WTC11 (cell line): Measurements from ENCODE around the gene ADM5. TPM values are rescaled to one million over a fixed set of nuclear protein-coding genes. Genes with fewer than 3 reads are reported as not detected.

Experiments used
- ATAC-seq: fragments of 200-7000 bp; cut with Tn5 transposase; 2 replicates; pipeline ENCODE4 v1.10.0; 2021; ENCODE audit warnings: mild to moderate bottlenecking, moderate library complexity
- CTCF ChIA-PET: fragments of 300-600 bp; sonication (Branson Sonifier 250); formaldehyde crosslinking; loops from one replicate; lab custom pipeline; 2021; ENCODE audit warnings: antibody characterized with exemption; lab: Charles Lee
- POLR2A ChIA-PET: fragments of 350-600 bp; sonication (Branson Sonifier 250); formaldehyde crosslinking; loops from one replicate; lab custom pipeline; 2021; ENCODE audit warnings: antibody characterized with exemption; lab: Charles Lee
- DNase-seq: peaks from one replicate; pipeline ENCODE4 v3.0.0; 2021; ENCODE audit warnings: low spot score
- H3K27ac Mint-ChIP-seq: 2 replicates; pipeline ENCODE4 v1.8.0; 2021; ENCODE audit warnings: mixed read lengths
- H3K27me3 Mint-ChIP-seq: 2 replicates; pipeline ENCODE4 v1.8.0; 2021; ENCODE audit warnings: low read depth, mild to moderate bottlenecking, moderate library complexity, mixed read lengths
- H3K36me3 Mint-ChIP-seq: 2 replicates; pipeline ENCODE4 v1.8.0; 2021; ENCODE audit warnings: mixed read lengths
- H3K4me1 Mint-ChIP-seq: 2 replicates; pipeline ENCODE4 v1.8.0; 2022; ENCODE audit warnings: mixed read lengths
- H3K4me3 Mint-ChIP-seq: 2 replicates; pipeline ENCODE4 v1.8.0; 2021; ENCODE audit warnings: mild to moderate bottlenecking, moderate library complexity, mixed read lengths
- H3K9me3 Mint-ChIP-seq: 2 replicates; pipeline ENCODE4 v1.8.0; 2021; ENCODE audit warnings: mixed read lengths
- ATF1 ChIP-seq: sonication (generic); formaldehyde crosslinking; IDR thresholded peaks from 2 replicates; pipeline ENCODE4 v1.8.1; 2023; ENCODE audit warnings: mild to moderate bottlenecking, moderate library complexity, missing genetic modification reagents
- ATF6 ChIP-seq: sonication (generic); formaldehyde crosslinking; IDR thresholded peaks from 2 replicates; pipeline ENCODE4 v1.8.1; 2023; ENCODE audit warnings: mild to moderate bottlenecking, missing genetic modification reagents
- CREB1 ChIP-seq: sonication (generic); formaldehyde crosslinking; IDR thresholded peaks from 2 replicates; pipeline ENCODE4 v1.8.0; 2023; ENCODE audit warnings: mild to moderate bottlenecking, missing genetic modification reagents
- CREM ChIP-seq: sonication (generic); formaldehyde crosslinking; IDR thresholded peaks from 2 replicates; pipeline ENCODE4 v1.8.1; 2022; ENCODE audit warnings: mild to moderate bottlenecking, missing genetic modification reagents, moderate library complexity
- E2F1 ChIP-seq: sonication (generic); formaldehyde crosslinking; IDR thresholded peaks from 2 replicates; pipeline ENCODE4 v1.8.0; 2022; ENCODE audit warnings: mild to moderate bottlenecking, missing genetic modification reagents
- ERG ChIP-seq: fragments of 250-450 bp; sonication (Bioruptor Pico); IDR thresholded peaks from 2 replicates; pipeline ENCODE4 v1.8.0; 2021; ENCODE audit warnings: mild to moderate bottlenecking
- ESRRA ChIP-seq: sonication (generic); formaldehyde crosslinking; IDR thresholded peaks from 2 replicates; pipeline ENCODE4 v1.8.1; 2022; ENCODE audit warnings: mild to moderate bottlenecking, missing genetic modification reagents, borderline replicate concordance
- ETV6 ChIP-seq: sonication (generic); formaldehyde crosslinking; IDR thresholded peaks from 2 replicates; pipeline ENCODE4 v1.8.1; 2022; ENCODE audit warnings: mild to moderate bottlenecking, missing genetic modification reagents
- FOXJ3 ChIP-seq: sonication (generic); formaldehyde crosslinking; IDR thresholded peaks from 2 replicates; pipeline ENCODE4 v1.9.0; 2021; ENCODE audit warnings: missing genetic modification reagents, mild to moderate bottlenecking, borderline replicate concordance
- MLX ChIP-seq: sonication (generic); formaldehyde crosslinking; IDR thresholded peaks from 2 replicates; pipeline ENCODE4 v1.8.1; 2023; ENCODE audit warnings: mild to moderate bottlenecking, missing genetic modification reagents, moderate library complexity
- OVOL2 ChIP-seq: fragments of 250-450 bp; sonication (Bioruptor Pico); IDR thresholded peaks from 2 replicates; pipeline ENCODE4 v1.9.0; 2021; ENCODE audit warnings: mild to moderate bottlenecking, borderline replicate concordance
- PRDM15 ChIP-seq: sonication (generic); formaldehyde crosslinking; IDR thresholded peaks from 2 replicates; pipeline ENCODE4 v1.8.0; 2022; ENCODE audit warnings: missing genetic modification reagents
- SMAD3 ChIP-seq: sonication (generic); formaldehyde crosslinking; IDR thresholded peaks from 2 replicates; pipeline ENCODE4 v1.8.0; 2022; ENCODE audit warnings: missing genetic modification reagents, mild to moderate bottlenecking, borderline replicate concordance
- TEAD4 ChIP-seq: sonication (generic); formaldehyde crosslinking; IDR thresholded peaks from 2 replicates; pipeline ENCODE4 v1.8.0; 2022; ENCODE audit warnings: mild to moderate bottlenecking, missing genetic modification reagents
- TP53 ChIP-seq: sonication (generic); formaldehyde crosslinking; IDR thresholded peaks from 2 replicates; pipeline ENCODE4 v1.8.1; 2023; ENCODE audit warnings: mild to moderate bottlenecking, missing genetic modification reagents
- USF1 ChIP-seq: sonication (generic); formaldehyde crosslinking; IDR thresholded peaks from 2 replicates; pipeline ENCODE4 v1.8.0; 2022; ENCODE audit warnings: mild to moderate bottlenecking, missing genetic modification reagents
- ZNF138 ChIP-seq: sonication (generic); formaldehyde crosslinking; conservative IDR thresholded peaks from 2 replicates; pipeline ENCODE4 v1.8.1; 2022; ENCODE audit warnings: mild to moderate bottlenecking, moderate library complexity, missing genetic modification reagents
- ZNF423 ChIP-seq: fragments of 250-450 bp; sonication (Bioruptor Pico); IDR thresholded peaks from 2 replicates; pipeline ENCODE4 v2.1.2; 2022; ENCODE audit warnings: mild to moderate bottlenecking, moderate library complexity
- ZNF512 ChIP-seq: sonication (generic); formaldehyde crosslinking; IDR thresholded peaks from 2 replicates; pipeline ENCODE4 v1.8.1; 2022; ENCODE audit warnings: missing genetic modification reagents, borderline replicate concordance
- total RNA-seq: library from RNA; stranded (reverse); gene quantifications from 3 replicates; pipeline ENCODE4 v1.2.3, GENCODE V29; 2021

The ADM5 gene
- total RNA-seq, 1 experiment from 2014 or later: 6.7 TPM

GRCh38 chr19:49678985-49679770 is 10.2 kb upstream of the ADM5 start:
- Mint-ChIP-seq H3K4me3 (peak overlapping the region; percentile 88), H3K4me1 (peaks cover 30% of the 10 kb centered on the region), H3K36me3 (peaks cover 28% of the 10 kb centered on the region), H3K27me3 (no peaks in the 10 kb centered on the region), H3K9me3 (no peaks in the 10 kb centered on the region), H3K27ac (no peak overlapping the region)
- no peak for DNase-seq
- TF ChIP-seq USF1 (CRISPR knock-in tag) (no peak), FOXJ3 (CRISPR knock-in tag) (no peak), MLX (CRISPR knock-in tag) (no peak), CREB1 (no peak), E2F1 (CRISPR knock-in tag) (no peak), OVOL2 (CRISPR knock-in tag) (no peak), ZNF138 (CRISPR knock-in tag) (no peak), CREM (CRISPR knock-in tag) (no peak)
- CTCF ChIA-PET: interaction anchor here (0.6 to 10.7 kb wide), 7 partner anchors 10 to 413 kb away, joined by 3 to 108 read pairs (median 12); partner anchors contain the start of genes ADM5, BCL2L12, CPT1C and IRF3
- ATAC-seq: no peak
- POLR2A ChIA-PET: interaction anchor here (0.5 to 2.0 kb wide), 3 partner anchors 11 to 180 kb away, joined by 4 to 6 read pairs (median 6); partner anchors contain the start of genes CPT1C and RRAS

- Mint-ChIP-seq H3K27me3 (no peaks in the 10 kb centered on the region), H3K4me3 (peak overlapping the region; percentile 46), H3K4me1 (peaks cover 30% of the 10 kb centered on the region), H3K9me3 (no peaks in the 10 kb centered on the region), H3K36me3 (peaks cover 33% of the 10 kb centered on the region), H3K27ac (peak overlapping the region; percentile 92)
- CTCF ChIA-PET: interaction anchor here (0.6 to 10.7 kb wide), 9 partner anchors 9 to 414 kb away, joined by 3 to 108 read pairs (median 7); partner anchors contain the start of genes ADM5, BCL2L12, CPT1C and IRF3
- POLR2A ChIA-PET: interaction anchor here (2.0 kb wide), 1 partner anchor 11 kb away, joined by 6 read pairs; the partner anchor contains the start of gene CPT1C
- ATAC-seq (no peak), DNase-seq (no peak)
- TF ChIP-seq ATF6 (CRISPR knock-in tag) (no peak), ATF1 (CRISPR knock-in tag) (no peak), ESRRA (no peak), USF1 (CRISPR knock-in tag) (no peak), SMAD3 (CRISPR knock-in tag) (no peak), ETV6 (CRISPR knock-in tag) (no peak), TEAD4 (CRISPR knock-in tag) (no peak), PRDM15 (CRISPR knock-in tag) (no peak), ERG (CRISPR knock-in tag) (no peak), TP53 (CRISPR knock-in tag) (no peak), ZNF512 (no peak), ZNF423 (CRISPR knock-in tag) (no peak)
Observed at GRCh38 chr19:49679771-49680413, 9.5 kb upstream of the ADM5 start.
